GM20431 (cell line): Measurements from ENCODE around the gene TBX1.

ENCODE experiments used
- in situ Hi-C: fragments of 300-500 bp; cut with MseI, MboI; formaldehyde crosslinking; loops from one replicate; pipeline ENCODE4 v1.15.0; 2020; ENCODE audit warnings: low sequenced_read_pairs; ENCODE audit not compliant: unreplicated experiment

TBX1 gene

DNA sequence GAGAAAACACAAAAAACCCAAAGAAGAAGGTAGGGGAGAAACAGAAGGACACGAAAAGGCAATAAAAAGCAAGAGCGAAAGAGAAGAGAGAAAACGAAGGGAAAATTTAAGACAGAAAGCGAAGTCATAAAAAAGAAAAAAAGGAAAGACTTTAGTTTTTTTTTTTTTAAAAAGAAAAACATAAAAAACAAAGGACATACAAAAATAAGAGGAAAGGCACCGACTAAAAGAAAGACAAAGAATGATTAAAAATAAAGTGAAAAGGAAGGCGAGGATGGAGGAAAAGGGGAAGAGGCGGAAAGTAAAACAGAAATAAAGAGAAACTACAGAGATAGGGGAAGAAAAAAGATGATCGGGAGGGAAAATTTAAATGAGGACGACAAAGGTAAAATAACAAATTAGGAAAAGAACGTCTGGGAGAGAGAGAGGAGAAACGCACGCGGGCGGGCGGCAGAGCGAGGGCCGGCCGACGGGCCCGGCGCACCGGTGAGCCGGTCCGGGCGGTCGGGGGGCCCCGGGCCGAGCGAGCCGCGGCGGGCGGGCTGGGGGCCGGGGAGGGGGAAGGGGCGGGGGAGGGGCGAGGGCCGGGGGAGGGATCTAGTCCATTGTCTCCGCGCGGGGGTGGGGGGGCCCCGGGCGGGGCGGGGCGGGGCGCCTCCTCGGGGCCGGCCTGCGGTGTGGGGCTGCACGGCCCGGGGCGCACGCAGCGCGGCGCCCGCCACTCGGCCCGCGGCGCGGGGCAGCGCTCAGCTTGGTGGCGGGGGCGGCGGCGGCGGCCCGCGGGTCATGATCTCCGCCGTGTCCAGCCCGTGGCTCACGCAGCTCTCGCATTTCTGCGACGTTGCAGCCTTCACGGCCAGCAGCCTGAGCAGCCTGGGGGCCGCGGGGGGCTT, at the start of gene TBX1:
Gene TBX1 (plus strand): TSS at position 721 of the 893 bp plus-strand sequence. CDS start 66 bp downstream, at position 787.
- in situ Hi-C loops: no loop called here

DNA sequence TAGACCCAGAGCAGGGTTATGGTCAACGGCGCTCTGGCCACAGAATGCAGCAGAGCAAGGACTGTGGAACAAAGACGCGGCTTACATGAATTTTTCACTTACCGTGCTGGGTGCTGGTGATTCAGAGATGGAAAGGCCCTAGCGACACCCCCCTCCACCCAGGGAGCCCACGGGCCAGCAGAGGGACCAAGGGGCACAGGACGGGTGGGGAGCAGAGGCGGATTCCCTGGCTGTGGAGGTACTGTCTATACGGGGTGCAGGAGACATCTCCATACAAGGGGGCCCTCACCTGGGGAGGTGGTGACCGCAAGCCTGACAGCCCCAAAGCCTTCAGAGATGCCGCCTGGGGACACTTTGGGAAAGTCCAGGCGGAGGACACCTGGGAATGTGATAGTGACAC, 47.3 kb upstream of the TBX1 start:
- in situ Hi-C loops: no loop called here

DNA sequence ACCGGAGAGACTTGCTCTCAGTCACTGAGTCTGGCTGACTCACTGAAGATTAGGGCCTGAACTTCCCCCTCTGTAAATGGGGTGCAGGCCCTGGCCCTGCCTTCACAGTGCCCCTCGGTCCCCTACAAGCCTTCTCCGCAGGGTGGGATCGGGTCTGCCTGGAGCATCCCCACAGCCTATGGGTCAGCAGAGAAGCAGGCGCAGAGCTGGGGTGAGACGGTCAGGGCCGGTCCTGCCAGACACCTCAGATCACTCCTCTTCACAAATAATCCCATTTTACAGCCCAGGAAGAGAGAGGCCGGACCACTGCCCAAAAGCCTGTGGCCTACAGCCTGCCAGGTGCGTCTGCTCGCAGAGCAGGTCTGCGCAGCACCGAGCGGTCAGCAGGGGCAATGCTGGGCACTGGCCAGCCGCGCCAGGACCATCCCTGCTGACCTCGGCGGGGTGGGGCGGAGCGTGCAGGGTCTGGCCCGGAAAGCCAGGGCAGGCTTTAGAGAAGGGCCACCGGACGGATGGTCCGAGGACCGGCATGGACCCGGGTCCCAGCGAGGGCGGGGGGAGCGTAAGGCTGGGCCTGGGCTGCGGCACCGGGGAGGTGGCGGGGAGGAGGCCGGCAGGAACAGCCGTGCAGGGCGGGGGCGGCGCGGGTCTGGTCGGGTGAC, 46.8 kb upstream of the TBX1 start:
- in situ Hi-C loops: no loop called here

DNA sequence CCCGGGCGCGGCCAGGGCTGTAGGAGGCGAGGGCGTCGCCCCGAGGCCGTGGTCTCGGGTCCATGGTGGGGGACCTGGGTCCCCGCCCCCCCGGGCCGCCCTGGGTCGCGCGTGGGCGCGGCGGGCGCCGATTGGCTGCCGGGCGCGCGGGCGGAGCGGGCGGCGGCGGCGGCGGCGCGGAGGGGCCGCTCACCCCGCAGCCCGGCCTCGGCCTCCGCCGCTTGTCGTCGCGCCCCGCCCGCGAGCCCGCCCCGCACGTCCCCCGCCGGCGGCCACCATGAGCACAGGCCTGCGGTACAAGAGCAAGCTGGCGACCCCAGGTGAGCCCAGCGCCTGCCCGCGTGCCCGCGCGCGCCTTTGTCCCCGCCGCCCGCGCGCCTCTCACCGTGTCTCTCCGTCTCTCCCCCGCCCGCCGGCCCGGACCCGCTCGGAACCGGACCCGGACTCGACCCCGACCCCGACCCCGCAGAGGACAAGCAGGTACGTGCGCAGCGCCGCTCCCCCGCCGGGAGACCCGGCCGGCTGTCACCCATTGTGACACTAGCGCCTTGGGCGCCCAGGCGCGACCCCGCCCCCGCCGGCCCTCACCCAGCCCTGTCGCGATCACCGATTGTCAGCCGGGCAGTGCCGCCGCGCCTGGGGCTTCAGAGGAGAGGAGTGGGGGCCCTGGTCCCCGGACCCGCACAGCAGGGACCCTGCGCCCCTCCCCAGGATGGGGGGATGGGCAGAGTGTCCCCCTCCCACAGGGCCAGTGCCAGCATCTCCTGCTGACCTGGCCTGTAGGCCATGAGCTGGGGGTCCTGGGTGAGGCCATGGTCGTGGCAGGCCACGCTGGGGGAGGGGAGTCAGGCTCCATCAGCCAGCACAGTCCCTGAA, 46.0 kb upstream of the TBX1 start, which contains the start of gene SEPTIN5:
Gene SEPTIN5 (plus strand): TSS at position 192 of the 876 bp plus-strand sequence. CDS start 86 bp downstream, at position 278.
- in situ Hi-C loops: no loop called here

DNA sequence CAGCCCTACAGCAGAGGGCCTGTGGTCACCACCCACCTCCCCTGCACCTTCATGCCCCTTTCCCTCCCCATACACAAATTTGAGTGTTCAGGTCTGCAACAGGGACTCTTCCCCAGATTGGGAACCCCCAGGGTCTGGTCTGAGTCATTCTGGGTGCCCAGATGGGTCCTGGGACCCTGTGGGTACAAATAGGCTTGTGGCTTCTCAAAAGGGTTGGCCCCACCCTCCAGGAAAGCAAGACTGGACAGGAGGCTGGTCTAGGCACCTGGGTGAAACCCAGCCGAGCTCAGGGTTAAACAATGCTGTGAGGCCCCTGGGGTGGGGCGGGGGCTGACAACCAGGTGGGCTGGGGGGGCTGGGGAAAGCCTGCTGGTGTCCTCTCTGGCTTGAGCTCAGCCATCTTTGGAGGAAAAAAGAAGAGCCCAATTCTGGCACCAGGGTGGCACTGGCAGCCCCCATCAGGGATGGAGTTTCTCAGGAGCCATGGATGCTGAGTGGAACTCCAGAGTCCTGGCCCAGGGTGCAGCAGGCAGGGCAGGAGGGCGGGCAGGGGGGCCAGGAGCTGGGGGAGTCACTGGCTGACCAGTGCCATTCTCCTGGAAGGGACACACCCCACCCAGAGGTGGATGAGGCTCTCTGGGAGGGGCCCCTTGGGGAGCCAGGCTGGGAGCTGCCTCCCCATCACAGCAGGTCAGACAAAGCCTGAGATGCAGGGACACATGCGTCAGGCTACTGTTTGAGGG, 45.2 kb upstream of the TBX1 start:
- in situ Hi-C loops: no loop called here

DNA sequence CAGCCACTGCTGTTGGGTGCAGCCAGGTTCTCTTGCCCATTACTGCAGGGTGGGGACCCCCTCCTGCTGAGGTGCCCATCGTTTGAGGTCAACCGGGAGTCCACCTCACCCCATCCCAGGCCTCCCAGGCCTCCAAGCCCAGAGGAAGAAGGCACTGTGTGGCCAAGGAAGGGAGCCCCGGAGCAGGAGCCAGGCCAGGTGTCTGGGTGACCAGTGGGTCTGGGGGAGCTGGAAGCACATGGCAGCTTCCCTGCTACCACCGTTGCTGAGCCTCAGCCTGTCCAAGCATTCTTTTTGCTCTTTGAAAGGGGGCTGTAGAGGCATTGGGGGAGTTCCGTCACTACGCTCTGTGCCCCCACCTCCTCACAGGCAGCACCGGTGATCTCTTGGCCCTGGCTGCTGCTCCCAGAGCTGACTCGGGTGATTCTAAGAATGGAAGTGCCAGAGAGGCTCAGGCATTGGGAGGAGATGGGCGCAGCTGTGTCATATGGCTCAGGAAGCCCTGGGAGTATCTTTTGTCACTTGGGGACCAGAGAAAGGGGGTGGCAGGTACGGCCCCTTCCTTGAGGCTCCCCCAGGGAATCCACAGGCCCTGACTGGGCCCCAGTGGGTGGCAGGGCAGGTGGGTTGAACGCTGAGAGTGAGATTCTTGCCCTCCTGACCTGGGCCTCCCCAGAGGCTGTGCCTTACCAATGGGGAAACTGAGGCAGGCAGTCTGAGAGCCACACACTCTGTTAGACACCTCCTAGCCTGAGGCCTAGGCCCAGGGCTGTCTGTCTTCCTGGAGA, 44.3 kb upstream of the TBX1 start:
- in situ Hi-C loops: no loop called here

DNA sequence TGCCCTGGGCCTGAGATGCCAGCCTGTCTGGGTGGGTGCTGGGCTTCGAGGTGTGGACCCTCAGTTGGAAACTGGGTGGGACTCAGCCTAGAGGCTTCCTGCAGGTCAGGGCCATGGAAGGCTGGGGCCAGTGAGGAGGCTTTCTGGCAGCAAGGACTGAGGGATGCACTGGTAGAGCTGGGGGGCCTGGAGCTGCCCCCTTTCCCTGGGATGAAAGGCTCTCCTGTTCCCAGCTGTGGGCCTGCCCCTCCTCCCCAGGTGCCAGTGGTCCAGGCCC, 43.8 kb upstream of the TBX1 start:
- in situ Hi-C loops: no loop called here

DNA sequence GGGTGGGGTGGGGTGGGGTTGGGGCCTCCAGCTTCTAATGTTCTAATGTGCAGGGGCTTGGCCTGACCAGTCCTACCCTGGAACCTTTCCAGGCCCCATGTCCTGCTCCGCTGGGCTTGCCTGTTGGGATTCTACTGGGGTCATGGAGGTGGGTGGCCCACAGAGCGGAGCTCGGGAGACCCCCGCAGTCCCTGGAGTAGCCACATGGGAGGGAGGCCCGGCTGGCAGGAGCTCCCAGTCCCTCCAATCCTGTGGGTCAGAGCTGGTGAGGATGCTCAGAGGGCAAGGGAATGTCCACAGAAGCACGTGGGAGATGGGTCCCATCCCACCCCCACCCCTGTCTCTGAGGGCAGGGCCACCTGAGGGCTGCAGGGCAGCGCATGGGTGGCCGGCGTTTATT, 43.4 kb upstream of the TBX1 start:
- in situ Hi-C loops: no loop called here

DNA sequence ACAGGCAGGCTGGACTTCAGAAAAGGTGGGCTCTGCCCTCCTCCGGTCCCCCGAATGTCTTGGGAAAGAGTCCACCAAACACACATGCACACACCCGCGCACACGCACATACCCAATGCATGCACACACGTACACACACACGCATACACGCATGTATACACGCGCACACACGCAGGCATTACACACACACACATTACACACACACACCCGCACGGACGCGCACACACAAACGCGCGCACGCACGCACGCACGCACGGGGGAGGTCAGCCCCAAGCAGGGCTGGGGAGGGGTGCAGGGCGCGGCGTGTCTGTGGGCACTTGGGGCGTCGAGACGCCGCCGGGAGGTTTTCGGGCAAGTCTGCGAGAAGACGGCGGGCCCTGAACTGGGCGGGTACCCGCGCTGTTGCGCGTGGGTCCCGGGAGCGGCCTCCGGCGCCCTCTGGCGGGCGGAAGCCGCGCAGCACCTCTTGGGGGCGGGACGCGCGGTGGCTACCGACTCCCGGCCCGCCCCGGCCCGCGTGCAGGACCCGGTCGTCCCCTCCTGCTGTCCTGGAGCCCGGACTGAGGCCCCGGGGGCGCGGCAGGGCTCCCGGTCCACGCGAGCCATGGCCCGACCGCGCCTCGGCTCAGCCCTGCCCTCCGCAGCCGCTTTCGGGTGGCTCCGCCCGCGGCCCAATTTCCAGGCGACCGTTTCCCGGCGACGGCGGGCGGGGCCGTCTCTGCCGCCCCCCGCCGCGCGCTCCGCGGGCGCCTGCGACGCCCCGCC, 42.7 kb upstream of the TBX1 start:
- in situ Hi-C loops: no loop called here

DNA sequence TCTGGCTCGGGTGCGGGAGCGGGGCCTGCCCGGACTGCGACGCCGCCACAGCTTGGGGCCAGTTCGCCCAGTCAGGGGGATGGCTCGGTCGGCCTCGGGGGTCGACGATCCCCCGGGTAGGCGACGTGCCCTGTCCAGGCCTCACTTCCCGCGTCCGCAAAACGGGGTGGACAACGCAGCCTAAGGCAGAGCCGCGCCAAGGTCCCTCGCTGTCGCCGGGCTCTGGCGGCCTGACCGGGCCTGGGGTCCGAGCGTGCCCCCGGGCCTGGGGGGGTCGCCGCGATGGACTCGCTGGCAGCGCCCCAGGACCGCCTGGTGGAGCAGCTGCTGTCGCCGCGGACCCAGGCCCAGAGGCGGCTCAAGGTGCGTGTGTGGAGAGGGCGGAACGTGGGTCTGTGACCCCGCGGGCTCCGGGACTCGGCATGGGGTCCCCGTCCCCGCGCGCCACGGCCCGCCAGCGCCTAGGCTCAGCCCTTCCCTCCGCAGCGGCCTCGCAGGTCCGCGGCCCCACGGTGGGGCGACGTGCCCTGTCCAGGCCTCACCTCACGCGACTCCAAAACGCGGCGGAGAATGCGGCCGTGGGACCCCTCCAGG, 42.0 kb upstream of the TBX1 start:
- in situ Hi-C loops: no loop called here

DNA sequence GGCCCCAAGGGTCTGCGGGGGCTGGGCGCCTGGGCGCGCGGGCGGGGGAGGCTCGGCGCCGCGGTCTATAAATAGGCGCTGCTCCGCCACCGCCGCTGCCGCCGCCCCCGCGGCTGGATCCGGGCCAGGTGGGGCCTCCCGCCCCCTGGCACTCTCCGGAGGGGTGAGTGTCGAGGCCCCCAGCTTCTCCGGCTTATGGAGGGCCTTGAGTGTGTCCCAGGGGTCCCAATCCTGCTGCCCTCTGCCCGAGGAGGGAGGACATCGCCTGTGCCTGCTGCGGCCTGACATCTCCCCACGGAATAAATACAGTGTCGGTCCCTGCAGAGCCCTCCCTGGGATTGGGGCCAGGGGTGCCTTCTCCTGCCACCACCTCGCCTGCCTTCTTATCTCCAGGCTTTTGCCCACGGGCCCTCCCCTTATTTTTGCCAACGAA, 41.5 kb upstream of the TBX1 start:
- in situ Hi-C loops: no loop called here

DNA sequence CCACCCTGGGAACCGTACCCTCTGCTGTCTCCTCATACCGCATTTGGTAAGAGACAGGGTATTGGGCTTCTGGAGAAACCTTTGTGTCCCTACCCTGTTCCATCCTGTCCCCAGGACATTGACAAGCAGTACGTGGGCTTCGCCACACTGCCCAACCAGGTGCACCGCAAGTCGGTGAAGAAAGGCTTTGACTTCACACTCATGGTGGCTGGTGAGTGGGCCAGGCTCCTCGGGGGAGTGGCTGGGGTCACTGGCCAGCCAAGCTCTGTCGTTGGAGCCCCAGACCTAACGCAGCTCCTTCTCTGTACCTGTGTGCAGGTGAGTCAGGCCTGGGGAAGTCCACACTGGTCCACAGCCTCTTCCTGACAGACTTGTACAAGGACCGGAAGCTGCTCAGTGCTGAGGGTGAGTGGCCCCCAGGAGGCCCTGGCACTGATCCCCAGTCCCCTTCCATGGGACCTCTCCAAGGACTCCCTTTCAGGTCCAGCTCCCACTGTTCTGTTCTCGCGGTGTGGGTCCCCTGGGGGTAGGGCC, 41.0 kb upstream of the TBX1 start:
- in situ Hi-C loops: no loop called here

DNA sequence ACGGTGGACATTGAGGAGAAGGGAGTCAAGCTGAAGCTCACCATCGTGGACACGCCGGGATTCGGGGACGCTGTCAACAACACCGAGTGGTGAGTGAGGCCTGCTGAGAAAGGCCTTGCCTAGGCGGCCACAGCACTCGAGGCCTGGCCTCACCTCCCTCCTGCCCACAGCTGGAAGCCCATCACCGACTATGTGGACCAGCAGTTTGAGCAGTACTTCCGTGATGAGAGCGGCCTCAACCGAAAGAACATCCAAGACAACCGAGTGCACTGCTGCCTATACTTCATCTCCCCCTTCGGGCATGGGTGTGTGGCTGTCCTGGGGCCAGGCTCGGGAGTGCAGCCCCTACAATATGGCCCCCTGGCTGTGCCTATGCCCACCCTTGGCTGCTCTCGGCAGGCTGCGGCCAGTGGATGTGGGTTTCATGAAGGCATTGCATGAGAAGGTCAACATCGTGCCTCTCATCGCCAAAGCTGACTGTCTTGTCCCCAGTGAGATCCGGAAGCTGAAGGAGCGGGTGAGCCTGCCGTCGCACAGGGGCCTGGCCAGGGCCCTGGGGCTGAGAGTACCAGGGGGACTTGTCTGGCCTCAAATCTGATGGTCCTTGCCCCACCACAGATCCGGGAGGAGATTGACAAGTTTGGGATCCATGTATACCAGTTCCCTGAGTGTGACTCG, 40.3 kb upstream of the TBX1 start:
- in situ Hi-C loops: no loop called here

DNA sequence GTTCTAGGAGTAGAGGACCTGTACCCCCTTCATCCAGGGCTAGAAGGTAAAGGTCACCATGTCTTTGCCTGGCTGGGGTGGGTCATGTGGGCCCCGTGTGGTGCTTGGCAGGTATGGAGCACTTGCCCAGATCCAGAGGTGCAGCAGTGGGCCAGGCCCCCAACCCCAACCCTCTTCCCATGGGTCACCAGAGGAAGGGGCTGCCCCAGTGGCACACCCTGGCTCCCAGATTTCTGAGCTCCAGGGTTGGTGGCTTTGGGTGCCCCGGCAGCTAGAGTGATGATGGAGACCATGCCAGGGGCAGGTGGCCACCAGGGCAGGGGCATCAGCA, 39.6 kb upstream of the TBX1 start:
- in situ Hi-C loops: no loop called here

DNA sequence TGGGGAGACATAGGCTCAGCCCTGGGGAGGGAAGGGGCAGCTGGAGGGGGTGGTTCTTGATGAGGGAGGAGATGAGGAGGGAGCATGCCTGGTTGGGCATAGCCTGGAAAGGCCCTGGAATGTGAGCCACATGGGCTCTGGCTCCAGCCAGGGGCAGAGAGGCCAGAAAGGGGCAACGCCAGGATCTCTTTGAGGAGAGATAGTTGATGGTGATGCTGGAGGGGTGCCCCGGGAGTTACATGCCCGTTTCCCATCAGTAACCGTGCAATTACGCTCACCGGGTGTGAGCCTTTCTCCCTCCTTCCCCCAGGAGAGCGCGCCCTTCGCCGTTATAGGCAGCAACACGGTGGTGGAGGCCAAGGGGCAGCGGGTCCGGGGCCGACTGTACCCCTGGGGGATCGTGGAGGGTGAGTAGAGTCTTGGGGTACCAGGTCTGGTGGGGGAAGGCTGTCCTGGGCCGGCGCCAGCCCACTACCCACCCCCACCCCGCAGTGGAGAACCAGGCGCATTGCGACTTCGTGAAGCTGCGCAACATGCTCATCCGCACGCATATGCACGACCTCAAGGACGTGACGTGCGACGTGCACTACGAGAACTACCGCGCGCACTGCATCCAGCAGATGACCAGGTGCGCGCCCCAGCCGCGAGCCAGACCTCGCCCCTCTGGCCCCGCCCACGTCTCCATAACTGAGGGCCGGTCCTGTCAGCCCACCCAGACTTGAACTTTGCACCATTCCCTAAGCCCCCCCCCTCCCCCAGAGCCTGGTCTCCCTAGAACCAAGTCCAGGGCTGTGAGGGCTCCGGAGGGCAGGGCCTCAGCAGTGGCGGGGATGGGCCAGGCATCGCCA, 39.0 kb upstream of the TBX1 start:
- in situ Hi-C loops: no loop called here

DNA sequence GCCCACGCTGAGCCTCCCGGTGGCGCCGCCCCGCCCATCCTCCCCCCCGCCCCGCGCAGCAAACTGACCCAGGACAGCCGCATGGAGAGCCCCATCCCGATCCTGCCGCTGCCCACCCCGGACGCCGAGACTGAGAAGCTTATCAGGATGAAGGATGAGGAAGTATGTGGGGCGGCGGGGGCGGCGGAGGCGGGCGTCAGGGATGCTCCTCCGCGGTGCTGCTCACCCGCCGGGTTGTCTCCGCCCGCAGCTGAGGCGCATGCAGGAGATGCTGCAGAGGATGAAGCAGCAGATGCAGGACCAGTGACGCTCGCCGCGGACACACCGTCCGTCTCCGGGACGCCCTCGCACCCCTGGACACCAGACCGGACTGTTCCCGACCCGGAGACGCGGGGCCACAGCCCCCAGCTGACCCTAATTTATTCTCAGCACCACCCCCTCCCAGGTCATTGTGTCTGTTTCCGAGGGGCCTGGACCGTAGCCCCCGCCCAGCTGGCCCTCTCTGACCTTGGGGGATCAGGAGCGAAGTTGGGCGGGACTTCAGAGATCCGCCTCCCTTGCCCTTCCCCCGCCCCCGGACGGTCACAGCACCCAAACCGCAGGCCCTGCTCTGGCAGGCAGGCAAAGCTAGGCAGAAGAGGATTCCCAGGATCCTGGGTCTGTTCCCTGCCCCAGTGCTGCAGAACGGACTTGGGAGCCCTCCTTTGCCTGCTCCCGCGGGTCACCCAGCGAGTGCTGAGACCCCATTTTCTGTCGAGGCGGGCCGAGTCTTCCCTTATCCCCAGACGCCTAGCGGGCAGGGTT, 38.2 kb upstream of the TBX1 start:
- in situ Hi-C loops: no loop called here
